CD4-positive, alpha-beta T cell (primary cell): ENCODE results near the gene RNF20. TPM values are rescaled to one million over a fixed set of nuclear protein-coding genes. Genes with fewer than 3 reads are reported as not detected.
"Not testable (repeated sequence)": the region's sequence is repeated elsewhere in the genome, so short reads cannot be mapped to it uniquely, and the experiment has no call there.

Source experiments
- ATAC-seq: fragments of 200-7000 bp; cut with Tn5 transposase; one replicate; pipeline ENCODE4 v1.10.0; 2022; ENCODE audit warnings: mild to moderate bottlenecking; ENCODE audit not compliant: poor library complexity
- CTCF ChIA-PET: fragments of 350-600 bp; sonication (Branson Sonifier 250); formaldehyde crosslinking; loops from one replicate; lab custom pipeline; 2021; ENCODE audit warnings: antibody characterized with exemption, inconsistent platforms; lab: Charles Lee
- POLR2A ChIA-PET: fragments of 350-600 bp; sonication (Branson Sonifier 250); formaldehyde crosslinking; loops from one replicate; lab custom pipeline; 2021; ENCODE audit warnings: antibody characterized with exemption, inconsistent platforms; lab: Charles Lee
- DNase-seq, 14 experiments: peaks; one replicate each; pipeline ENCODE4 v3.0.0-alpha.2; 2013 to 2020; ENCODE audit warnings: mixed read lengths in 2 of 14
- H3K27ac ChIP-seq, 2 donors: one replicate each; pipeline versions ENCODE4 v1.5.1 to v1.7.0; 2013; ENCODE audit warnings: low read length in 2 of 2, low read depth in 1 of 2, mild to moderate bottlenecking in 1 of 2
- H3K27me3 ChIP-seq, 2 experiments: 1 replicate in 1 of 2; 2 replicates in 1 of 2; pipeline versions ENCODE4 v1.6.1 to v1.7.0; 2013; ENCODE audit warnings: low read length in 2 of 2, control low read depth in 1 of 2, mild to moderate bottlenecking in 1 of 2, moderate library complexity in 1 of 2; ENCODE audit not compliant: insufficient read depth in 2 of 2, control insufficient read depth in 1 of 2
- H3K36me3 ChIP-seq: one replicate; pipeline ENCODE4 v1.6.1; 2013; ENCODE audit warnings: low read length, control low read depth; ENCODE audit not compliant: insufficient read depth
- H3K4me1 ChIP-seq: one replicate; pipeline ENCODE4 v1.6.1; 2013; ENCODE audit warnings: low read length, control low read depth; ENCODE audit not compliant: insufficient read depth
- H3K4me3 ChIP-seq: one replicate; pipeline ENCODE4 v1.5.1; 2013; ENCODE audit warnings: mild to moderate bottlenecking, low read length, moderate library complexity
- H3K9me3 ChIP-seq, 2 experiments: 1 replicate in 1 of 2; 2 replicates in 1 of 2; pipeline versions ENCODE4 v1.6.1 to v1.7.0; 2013; ENCODE audit warnings: low read length in 2 of 2, mild to moderate bottlenecking in 2 of 2, control low read depth in 1 of 2, moderate library complexity in 1 of 2; ENCODE audit not compliant: control insufficient read depth in 1 of 2, insufficient read depth in 1 of 2
- H3K27ac Mint-ChIP-seq: one replicate; pipeline ENCODE4 v1.8.0; 2020; ENCODE audit warnings: mixed read lengths
- H3K27me3 Mint-ChIP-seq: one replicate; pipeline ENCODE4 v1.8.0; 2021; ENCODE audit warnings: mixed read lengths
- H3K36me3 Mint-ChIP-seq: one replicate; pipeline ENCODE4 v1.8.0; 2021; ENCODE audit warnings: low read depth, mixed read lengths
- H3K4me1 Mint-ChIP-seq: one replicate; pipeline ENCODE4 v1.8.0; 2021; ENCODE audit warnings: low read depth, mixed read lengths
- H3K4me3 Mint-ChIP-seq: one replicate; pipeline ENCODE4 v1.8.0; 2020; ENCODE audit warnings: mild to moderate bottlenecking, mixed read lengths
- H3K9me3 Mint-ChIP-seq: one replicate; pipeline ENCODE4 v1.8.0; 2020; ENCODE audit warnings: mixed read lengths
- CTCF ChIP-seq: fragments of 200-600 bp; IDR thresholded peaks from one replicate; pipeline ENCODE4 v1.8.0; 2022; ENCODE audit warnings: antibody characterized with exemption, mild to moderate bottlenecking
- intact Hi-C, 2 experiments: fragments of 100-400 bp; cut with DNase I in 1 of 2; cut with micrococcal nuclease in 1 of 2; formaldehyde crosslinking; loops; one replicate each; pipeline versions ENCODE4 v1.15.1 to v1.9.0; 2023 to 2025; cut with DNase I, micrococcal nuclease
- total RNA-seq, 174 experiments: library from RNA in 2 of 174; stranded (reverse) in 2 of 174; gene quantifications; one replicate each; pipeline ENCODE4 v1.2.3 and lab custom pipeline; 2021 to 2026

The RNF20 gene
- total RNA-seq, 2 experiments from 2014 or later = 26.9 to 27.6 TPM

- H3K36me3 ChIP-seq = peaks cover 87% of the 10 kb centered on the region
- no peaks in the 10 kb centered on the region for H3K4me1 Mint-ChIP-seq
- H3K4me3 ChIP-seq = no peak overlapping the region
- no peaks in the 10 kb centered on the region for H3K27me3 Mint-ChIP-seq
- H3K4me3 Mint-ChIP-seq = no peak overlapping the region
- CTCF ChIA-PET = no interaction called here
- no peaks in the 10 kb centered on the region for H3K9me3 ChIP-seq
- no peaks in the 10 kb centered on the region for H3K4me1 ChIP-seq
- intact Hi-C loops = no loop called here
- H3K27me3 ChIP-seq = no peaks in the 10 kb centered on the region
- no peak for DNase-seq
- H3K9me3 Mint-ChIP-seq = no peaks in the 10 kb centered on the region
- H3K27ac ChIP-seq = no peak overlapping the region
- POLR2A ChIA-PET = no interaction called here
- no peak overlapping the region for H3K27ac Mint-ChIP-seq
- peaks cover 63% of the 10 kb centered on the region for H3K36me3 Mint-ChIP-seq
- ATAC-seq = no peak
- TF ChIP-seq CTCF = no peak
These were observed 9.6 kb downstream of the RNF20 start for GRCh38 chr9:101543098-101543735.

DNA sequence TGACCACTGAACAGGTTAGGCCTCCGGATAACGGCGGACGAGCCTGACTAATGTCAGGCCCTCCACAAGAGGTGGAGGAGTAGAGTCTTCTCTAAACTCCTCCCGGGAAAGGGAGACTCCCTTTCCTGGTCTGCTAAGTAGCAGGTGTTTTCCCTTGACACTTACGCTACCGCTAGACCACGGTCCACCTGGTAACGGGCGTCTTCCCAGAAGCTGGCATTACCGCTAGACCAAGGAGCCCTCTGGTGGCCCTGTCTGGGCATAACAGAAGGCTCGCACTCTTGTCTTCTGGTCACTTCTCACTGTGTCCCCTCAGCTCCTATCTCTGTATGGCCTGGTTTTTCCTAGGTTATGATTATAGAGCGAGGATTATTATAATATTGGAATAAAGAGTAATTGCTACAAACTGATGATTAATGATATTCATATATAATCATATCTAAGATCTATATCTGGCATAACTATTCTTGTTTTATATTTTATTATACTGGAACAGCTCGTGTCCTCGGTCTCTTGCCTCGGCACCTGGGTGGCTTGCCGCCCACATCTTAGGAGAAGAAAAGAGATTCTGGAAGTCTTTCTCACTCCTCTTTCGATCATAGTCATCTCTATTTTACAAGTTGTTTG, 15.9 kb downstream of the RNF20 start:
- H3K4me3 ChIP-seq, H3K27ac Mint-ChIP-seq, H3K9me3 ChIP-seq, H3K9me3 Mint-ChIP-seq, H3K4me1 ChIP-seq, H3K4me1 Mint-ChIP-seq, POLR2A ChIA-PET, CTCF ChIA-PET, intact Hi-C loops, H3K4me3 Mint-ChIP-seq, H3K27me3 ChIP-seq, DNase-seq, H3K27me3 Mint-ChIP-seq, H3K27ac ChIP-seq, ATAC-seq: not testable (repeated sequence)
- peaks cover 93% of the 10 kb centered on the region for H3K36me3 ChIP-seq
- peaks cover 100% of the 10 kb centered on the region for H3K36me3 Mint-ChIP-seq

DNA sequence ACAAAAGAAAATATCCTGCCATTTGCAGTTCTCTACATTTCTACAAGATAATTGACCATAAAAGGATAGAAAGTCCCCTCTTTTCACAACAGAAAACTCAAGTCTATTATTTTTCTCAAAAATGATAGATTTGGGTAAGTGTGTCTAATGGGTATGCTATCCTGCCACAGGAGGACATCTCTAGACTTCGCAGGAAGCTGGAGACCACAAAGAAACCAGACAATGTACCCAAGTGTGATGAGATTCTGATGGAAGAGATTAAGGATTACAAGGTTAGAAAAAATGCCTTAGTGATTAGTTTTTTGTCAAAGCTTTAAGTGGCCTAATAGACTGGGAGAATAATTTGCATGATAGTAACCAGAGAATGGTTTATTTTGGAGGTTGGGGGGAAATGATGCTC, 28.1 kb downstream of the RNF20 start:
- DNase-seq (no peak), ATAC-seq (peak; percentile 46)
- Histone ChIP-seq H3K4me1 (no peaks in the 10 kb centered on the region), H3K27ac (no peak overlapping the region), H3K36me3 (peaks cover 64% of the 10 kb centered on the region), H3K4me3 (no peak overlapping the region), H3K27me3 (no peaks in the 10 kb centered on the region), H3K9me3 (no peaks in the 10 kb centered on the region)
- CTCF ChIA-PET = interaction anchor here (1.6 kb wide), 1 partner anchor 32 kb away, joined by 4 read pairs; no protein-coding TSS in a partner anchor
- peak overlapping the region; percentile 56 for H3K27ac Mint-ChIP-seq
- H3K36me3 Mint-ChIP-seq = peaks cover 99% of the 10 kb centered on the region
- no peaks in the 10 kb centered on the region for H3K27me3 Mint-ChIP-seq
- H3K4me1 Mint-ChIP-seq = peaks cover 32% of the 10 kb centered on the region
- POLR2A ChIA-PET = no interaction called here
- peaks cover 5% of the 10 kb centered on the region for H3K9me3 Mint-ChIP-seq
- TF ChIP-seq CTCF = no peak
- no peak overlapping the region for H3K4me3 Mint-ChIP-seq
- intact Hi-C loops = no loop called here
